HG02678 (cell line): ENCODE data around the gene RNU4-1.
A peak's percentile ranks its signal among the peaks of the same experiment; 100 is the strongest.
"Not testable (repeated sequence)": the region's sequence is repeated elsewhere in the genome, so short reads cannot be mapped to it uniquely, and the experiment has no call there.

Source experiments
- ATAC-seq: cut with Tn5 transposase; IDR thresholded peaks from one replicate; pipeline ENCODE4 v1.9.1; 2021; ENCODE audit warnings: mild to moderate bottlenecking, moderate library complexity; ENCODE audit not compliant: unreplicated experiment

The RNU4-1 gene

DNA sequence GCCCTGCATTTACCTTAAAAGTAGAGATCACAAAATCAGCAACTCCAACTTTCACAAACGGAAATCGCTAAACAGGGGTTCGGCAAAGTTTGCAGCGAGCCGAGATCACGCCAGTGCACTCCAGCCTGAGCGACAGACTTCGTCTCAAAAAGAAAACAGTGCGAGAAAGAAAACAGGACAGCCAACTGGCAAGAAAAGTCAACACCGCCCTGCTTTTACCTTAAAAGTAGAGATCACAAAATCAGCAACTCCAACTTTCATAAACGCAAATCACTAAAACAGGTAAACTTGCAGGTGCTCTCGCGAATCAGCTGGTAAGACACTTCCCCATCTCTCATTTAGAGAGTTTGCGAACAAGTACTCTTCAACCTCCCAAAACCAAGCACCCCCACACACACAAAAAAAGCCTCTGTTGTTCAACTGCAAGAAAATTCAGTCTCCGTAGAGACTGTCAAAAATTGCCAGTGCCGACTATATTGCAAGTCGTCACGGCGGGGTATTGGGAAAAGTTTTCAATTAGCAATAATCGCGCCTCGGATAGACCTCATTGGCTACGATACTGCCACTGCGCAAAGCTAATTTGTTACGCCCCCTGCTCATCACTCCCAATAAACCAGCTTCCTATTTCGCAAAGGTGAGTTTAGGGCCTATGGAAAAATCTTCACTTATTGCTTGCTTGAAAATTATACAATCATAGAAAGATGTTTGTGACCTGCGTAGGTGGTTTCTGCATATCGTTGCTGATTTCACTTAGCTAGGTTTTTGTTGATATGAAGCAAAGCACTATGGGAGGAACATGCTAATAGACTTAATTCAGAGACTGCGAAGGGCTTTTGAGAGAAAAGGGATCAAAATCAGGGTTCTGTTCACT, at the start of gene RNU4-1:
TSS of gene RNU4-1 (minus strand) at position 577 of the 871 bp plus-strand sequence.
- ATAC-seq: peak; percentile 46

- ATAC-seq: no peak
Measured at GRCh38 chr12:120342175-120343038, 49.4 kb upstream of the RNU4-1 start.

GRCh38 chr12:120339256-120339655, 46.2 kb upstream of the RNU4-1 start:
- ATAC-seq: no peak

DNA sequence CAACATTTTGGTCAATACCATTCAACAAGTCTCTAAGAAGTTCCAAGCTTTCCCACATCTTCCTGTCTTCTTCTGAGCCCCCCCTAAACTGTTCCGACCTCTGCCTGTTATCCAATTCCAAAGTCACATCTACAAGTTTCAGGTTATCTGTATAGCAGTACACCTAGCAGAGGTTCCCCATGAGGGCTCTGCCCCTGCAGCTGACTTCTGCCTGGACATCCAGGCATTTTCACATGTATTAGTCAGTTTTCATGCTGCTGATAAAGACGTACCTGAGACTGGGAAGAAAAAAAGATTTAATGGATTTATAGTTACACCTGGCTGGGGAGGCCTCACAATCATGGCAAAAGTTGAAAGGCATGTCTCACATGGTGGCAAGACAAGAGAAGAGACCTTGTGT, 44.7 kb upstream of the RNU4-1 start:
- ATAC-seq: no peak

GRCh38 chr12:120336392-120336791, 43.4 kb upstream of the RNU4-1 start:
- not testable (repeated sequence) for ATAC-seq

DNA sequence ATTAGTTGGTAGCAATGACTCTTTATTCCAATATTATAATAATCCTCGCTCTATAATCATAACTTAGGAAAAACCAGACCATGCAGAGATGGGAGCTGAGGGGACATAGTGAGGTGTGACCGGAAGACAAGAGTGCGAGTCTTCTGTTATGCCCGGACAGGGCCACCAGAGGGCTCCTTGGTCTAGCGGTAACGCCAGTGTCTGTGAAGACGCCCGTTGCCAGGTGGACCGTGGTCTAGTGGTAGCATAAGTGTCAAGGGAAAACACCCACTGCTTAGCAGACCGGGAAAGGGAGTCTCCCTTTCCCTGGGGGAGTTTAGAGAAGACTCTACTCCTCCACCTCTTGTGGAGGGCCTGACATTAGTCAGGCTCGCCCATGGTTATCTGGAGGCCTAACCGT, 42.4 kb upstream of the RNU4-1 start:
- not testable (repeated sequence) for ATAC-seq

DNA sequence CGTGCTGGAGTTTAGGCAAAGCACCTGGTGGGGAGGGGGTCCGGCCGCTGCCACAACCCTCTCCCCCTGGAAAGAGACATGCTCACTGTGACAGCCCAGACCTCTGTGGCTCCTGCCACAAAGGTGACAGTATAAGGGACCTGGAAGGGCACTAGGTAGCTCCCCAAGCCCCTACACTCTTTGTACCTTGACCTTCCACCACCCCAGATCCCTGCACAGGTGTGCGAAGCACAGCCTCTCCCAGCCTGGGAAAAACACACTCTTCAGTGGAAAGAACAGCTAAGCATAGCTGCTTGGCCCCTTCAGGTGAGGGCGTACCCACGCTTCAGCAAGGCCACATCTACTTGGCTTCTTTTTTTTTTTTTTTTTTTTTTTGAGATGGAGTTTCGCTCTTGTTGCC, 39.5 kb upstream of the RNU4-1 start:
- ATAC-seq: no peak

DNA sequence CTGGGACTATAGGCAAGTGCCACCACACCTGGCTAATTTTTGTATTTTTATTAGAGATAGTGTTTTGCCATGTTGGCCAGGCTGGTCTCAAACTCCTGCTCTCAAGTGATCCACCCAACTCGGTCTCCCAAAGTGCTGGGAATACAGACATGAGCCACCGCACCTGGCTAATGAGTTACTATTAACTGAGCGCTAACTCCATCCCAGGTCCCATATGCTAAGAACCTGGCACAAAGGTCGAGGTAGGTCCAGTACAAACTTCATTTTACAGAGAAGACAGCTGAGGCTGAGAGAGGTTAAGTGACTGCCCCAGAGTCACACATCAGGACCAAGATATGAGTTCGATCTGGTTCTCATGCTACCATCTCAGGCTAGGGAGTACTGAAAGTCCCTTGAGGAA, 39.0 kb upstream of the RNU4-1 start:
- no peak for ATAC-seq

DNA sequence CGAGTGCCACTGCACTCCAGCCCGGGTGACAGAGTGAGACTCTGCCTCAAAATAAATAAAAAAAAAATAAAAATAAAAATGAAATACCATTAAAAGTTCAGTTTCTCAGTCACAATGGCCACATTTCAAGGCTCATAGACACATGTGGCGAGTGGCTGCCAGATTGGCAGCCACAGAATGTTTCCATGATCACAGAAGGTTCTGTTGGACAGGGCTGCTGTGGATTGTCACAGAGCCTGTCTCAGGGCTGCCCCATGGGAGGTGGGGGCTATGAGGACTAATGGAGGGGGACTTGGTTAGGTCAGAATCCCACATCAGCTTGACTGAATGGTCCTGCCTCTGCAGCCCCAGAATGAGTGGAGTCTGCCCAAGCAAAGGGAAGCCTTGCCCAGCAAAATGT, 38.4 kb upstream of the RNU4-1 start:
- no peak for ATAC-seq

DNA sequence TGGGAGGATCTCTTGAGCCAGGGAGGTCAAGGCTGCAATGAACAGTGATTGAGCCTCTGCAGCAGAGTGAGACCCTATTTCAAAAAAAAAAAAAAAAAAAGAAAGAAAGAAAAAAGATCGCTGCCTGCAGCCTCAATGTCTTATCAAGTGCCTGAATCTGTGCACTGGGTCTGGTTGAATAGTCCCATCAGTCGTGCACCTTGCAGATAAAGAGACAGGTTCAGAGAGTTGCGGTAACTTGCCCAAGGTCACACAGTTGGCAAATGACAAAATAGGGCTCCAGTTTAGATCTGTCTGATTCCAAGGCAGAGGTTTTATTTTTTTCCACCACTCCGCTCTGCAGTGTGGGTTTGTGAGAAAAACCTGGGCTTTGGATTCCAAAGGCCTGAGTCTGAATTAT, 35.2 kb upstream of the RNU4-1 start:
- ATAC-seq: no peak

- no peak for ATAC-seq
Measured at GRCh38 chr12:120327593-120327992, 34.6 kb upstream of the RNU4-1 start, which contains the start of gene PLA2G1B. Gene PLA2G1B, minus strand, starts transcription at chr12:120327779. Its CDS starts 26 bp downstream, at chr12:120327753.

DNA sequence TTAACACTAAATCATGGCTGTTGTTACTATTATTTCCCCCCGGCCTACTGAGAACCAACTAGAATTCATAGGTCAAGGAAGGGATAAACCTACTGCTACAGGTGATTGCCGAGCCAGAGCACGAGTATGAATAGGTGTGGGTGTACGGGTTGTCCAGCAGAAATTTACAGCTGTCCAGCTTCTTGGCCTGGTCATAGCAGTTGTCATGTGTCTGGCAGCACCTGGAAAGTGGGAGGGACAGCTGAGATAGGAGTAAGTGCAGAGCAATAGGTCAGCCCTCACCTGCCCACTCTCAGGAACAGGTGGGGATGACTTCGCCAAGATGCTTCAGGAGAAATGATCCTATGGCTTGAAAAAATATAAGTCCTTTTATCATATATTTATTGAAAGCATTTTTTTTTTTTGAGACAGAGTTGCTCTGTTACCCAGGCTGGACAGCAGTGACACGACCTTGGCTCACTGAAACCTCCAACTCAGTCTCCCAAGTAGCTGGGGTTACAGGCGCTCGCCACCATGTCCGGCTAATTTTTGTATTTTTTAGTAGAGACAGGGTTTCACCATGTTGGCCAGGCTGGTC, 31.9 kb upstream of the RNU4-1 start:
- no peak for ATAC-seq

GRCh38 chr12:120323772-120324171, 30.7 kb upstream of the RNU4-1 start:
- ATAC-seq: no peak

- ATAC-seq: no peak
Measured at GRCh38 chr12:120321382-120322202, 28.6 kb upstream of the RNU4-1 start.

GRCh38 chr12:120317224-120318105, 24.4 kb upstream of the RNU4-1 start:
- ATAC-seq: peak; percentile 99

GRCh38 chr12:120316798-120317223, 23.8 kb upstream of the RNU4-1 start:
- no peak for ATAC-seq

DNA sequence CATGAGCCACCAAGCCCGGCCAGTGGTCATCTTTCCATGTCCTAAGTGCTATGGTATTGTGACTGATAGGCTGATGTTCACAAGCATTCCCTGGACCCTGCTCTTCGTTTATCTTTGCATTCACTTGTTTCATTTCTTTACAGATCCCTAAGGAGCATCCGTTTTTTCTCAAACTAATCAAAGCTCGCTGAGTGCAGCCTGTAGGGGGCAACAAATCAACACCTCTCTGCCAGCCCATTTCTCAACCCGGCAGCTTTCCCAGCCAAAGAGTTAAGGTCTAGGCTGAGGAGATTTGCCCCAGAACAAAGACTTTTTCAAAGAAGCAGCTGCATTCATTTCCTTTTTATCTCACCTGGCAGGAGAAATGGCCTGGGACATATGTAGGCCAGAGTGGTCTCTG, 21.2 kb upstream of the RNU4-1 start:
- no peak for ATAC-seq

DNA sequence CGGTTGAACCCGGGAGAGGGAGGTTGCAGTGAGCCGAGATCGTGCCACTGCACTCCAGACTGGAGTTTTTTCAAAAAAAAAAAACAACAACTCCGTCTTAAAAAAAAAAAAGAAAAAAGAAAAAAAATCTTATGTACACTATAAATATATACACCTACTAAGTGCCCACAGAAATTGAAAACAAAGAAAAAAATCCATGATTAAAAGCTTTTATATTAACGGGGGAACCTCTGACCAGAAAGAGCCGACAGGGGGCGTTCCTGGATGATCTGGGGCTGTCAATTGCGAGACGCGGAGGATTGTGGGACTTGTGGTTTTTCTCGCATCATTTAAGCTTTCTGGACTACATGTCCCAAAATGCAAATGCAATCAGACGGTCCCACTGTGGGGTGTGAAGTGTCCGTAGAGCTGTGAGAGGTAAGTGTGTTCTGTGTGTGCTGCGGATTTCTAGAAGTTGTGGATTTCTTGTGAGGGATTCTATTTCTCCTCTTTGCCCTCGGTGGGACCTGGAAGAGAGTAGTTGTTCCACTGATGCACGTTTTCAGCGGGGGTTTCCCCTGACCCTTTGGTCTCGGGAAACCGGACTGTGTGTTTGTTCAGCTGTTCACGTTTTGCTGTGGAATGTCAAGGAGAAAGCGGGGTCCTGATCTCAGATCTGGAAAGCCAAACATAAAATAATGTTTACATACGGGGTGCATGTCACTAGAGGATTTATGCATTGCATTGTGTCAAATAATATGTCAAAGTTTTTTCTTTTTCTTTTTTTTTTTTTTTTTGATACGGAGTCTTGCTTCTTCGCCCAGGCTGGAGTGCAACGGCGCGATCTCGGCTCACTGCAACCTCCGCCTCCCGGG, 9.2 kb upstream of the RNU4-1 start, which contains the start of gene SIRT4:
TSS of gene SIRT4 (plus strand) at position 360 of the 854 bp plus-strand sequence. CDS start 1,241 bp downstream, outside the sequence.
- ATAC-seq: peak; percentile 98

- peak; percentile 17 for ATAC-seq
Measured at GRCh38 chr12:120292411-120292660, 701 bp downstream of the RNU4-1 start.
